Smooth muscle cell (in vitro differentiated cells): Measurements from ENCODE around the gene RALB. TPM values are rescaled to one million over a fixed set of nuclear protein-coding genes. Genes with fewer than 3 reads are reported as not detected.

ENCODE experiments used
- DNase-seq: peaks from one replicate; lab custom pipeline; 2025; ENCODE audit not compliant: unreplicated experiment; lab: John Stamatoyannopoulos, UW
- H2AFZ ChIP-seq: fragments of 200-600 bp; sonication (generic); 2 replicates; pipeline ENCODE4 v1.6.0; 2016; ENCODE audit warnings: antibody characterized with exemption, low read depth, mild to moderate bottlenecking
- H3F3A ChIP-seq: fragments of 200-600 bp; sonication (generic); 2 replicates; pipeline ENCODE4 v1.6.0; 2017; ENCODE audit warnings: antibody characterized with exemption, low read depth
- H3K27ac ChIP-seq: fragments of 200-600 bp; sonication (generic); 2 replicates; pipeline ENCODE4 v1.5.1; 2016; ENCODE audit warnings: low read depth, mild to moderate bottlenecking
- H3K27me3 ChIP-seq: fragments of 200-600 bp; sonication (generic); 2 replicates; pipeline ENCODE4 v1.6.1; 2016; ENCODE audit warnings: low read depth, mild to moderate bottlenecking
- H3K36me3 ChIP-seq: fragments of 200-600 bp; sonication (generic); 2 replicates; pipeline ENCODE4 v1.5.1; 2016; ENCODE audit warnings: low read depth
- H3K4me1 ChIP-seq: fragments of 200-600 bp; sonication (generic); 2 replicates; pipeline ENCODE4 v1.5.1; 2016; ENCODE audit warnings: low read depth
- H3K4me2 ChIP-seq: fragments of 200-600 bp; sonication (generic); 2 replicates; pipeline ENCODE4 v1.6.0; 2016; ENCODE audit warnings: mild to moderate bottlenecking
- H3K4me3 ChIP-seq: fragments of 200-600 bp; sonication (generic); 2 replicates; pipeline ENCODE4 v1.5.1; 2016; ENCODE audit warnings: mild to moderate bottlenecking
- H3K79me2 ChIP-seq: fragments of 200-600 bp; sonication (generic); 2 replicates; pipeline ENCODE4 v1.6.0; 2016; ENCODE audit warnings: low read depth, mild to moderate bottlenecking
- H3K9ac ChIP-seq: fragments of 200-600 bp; sonication (generic); 2 replicates; pipeline ENCODE4 v1.6.0; 2016; ENCODE audit warnings: low read depth
- H3K9me3 ChIP-seq: fragments of 200-600 bp; sonication (generic); replicated peaks from 2 replicates; pipeline ENCODE4 v1.5.1; 2016; ENCODE audit warnings: low read depth
- H4K20me1 ChIP-seq: fragments of 200-600 bp; sonication (generic); 2 replicates; pipeline ENCODE4 v1.6.0; 2016; ENCODE audit warnings: low read depth
- WGBS: methylation state at CpG from one replicate; pipeline ENCODE4 v1.1.7; 2016; ENCODE audit warnings: low lambda C conversion rate; 5-methylcytosine and 5-hydroxymethylcytosine counted together
- polyA plus RNA-seq: library from polyadenylated mRNA; unstranded; fragments of >200 nt; fragmentation: Nextera tagmentation; extraction: Ambion mirVana; gene quantifications from 2 replicates; pipeline ENCODE4 v1.2.1, GENCODE V29; 2016
- total RNA-seq: library from RNA; depleted of rRNA; stranded (reverse); fragments of >200 nt; gene quantifications from 2 replicates; pipeline ENCODE4 v1.2.3, GENCODE V29; 2014
- TF ChIP-seq, protein P1 (sequence below): fragments of 200-600 bp; sonication (generic); IDR thresholded peaks from 2 replicates; pipeline ENCODE4 v1.5.1; 2017; ENCODE audit warnings: borderline replicate concordance, mild to moderate bottlenecking, antibody characterized with exemption; ENCODE audit not compliant: insufficient read depth, poor library complexity, severe bottlenecking

RALB gene
- total and polyA plus RNA-seq, 2 experiments from 2014 or later = 69.9 to 73.4 TPM

DNA sequence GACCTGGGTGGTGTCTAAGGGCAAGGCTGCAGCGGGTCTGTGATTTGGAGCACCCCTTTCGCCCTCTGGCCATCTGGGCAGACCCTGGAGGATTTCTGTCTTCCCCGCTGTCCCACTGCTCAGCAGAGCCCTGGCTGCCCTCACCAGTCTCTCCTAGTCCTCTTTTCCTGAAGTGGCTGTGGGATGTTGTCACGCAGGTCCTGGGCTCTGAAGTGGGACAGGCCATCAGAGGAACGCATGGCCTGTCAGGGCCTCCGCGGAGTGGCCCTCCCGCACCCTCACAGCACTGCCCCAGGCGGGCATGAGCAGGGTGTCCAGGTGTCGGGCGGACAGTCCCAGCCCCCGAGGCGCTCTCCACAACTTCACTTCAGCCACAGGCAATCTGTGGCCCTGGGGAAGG lies 28.4 kb upstream of the RALB start:
- 94% methylated on average over 13 of the region's 13 CpGs for WGBS
- Histone ChIP-seq H2AFZ (no peak overlapping the region), H3K4me3 (no peak overlapping the region), H3K27ac (no peak overlapping the region), H3K4me2 (peak overlapping the region; percentile 91), H3K79me2 (peaks cover 6% of the 10 kb centered on the region), H3K4me1 (peaks cover 4% of the 10 kb centered on the region), H3K36me3 (no peaks in the 10 kb centered on the region), H3K27me3 (no peaks in the 10 kb centered on the region), H4K20me1 (peaks cover 3% of the 10 kb centered on the region), H3K9me3 (no peaks in the 10 kb centered on the region), H3K9ac (no peak overlapping the region), H3F3A (no peaks in the 10 kb centered on the region)
- DNase-seq = no peak
- TF ChIP-seq, protein P1, sequence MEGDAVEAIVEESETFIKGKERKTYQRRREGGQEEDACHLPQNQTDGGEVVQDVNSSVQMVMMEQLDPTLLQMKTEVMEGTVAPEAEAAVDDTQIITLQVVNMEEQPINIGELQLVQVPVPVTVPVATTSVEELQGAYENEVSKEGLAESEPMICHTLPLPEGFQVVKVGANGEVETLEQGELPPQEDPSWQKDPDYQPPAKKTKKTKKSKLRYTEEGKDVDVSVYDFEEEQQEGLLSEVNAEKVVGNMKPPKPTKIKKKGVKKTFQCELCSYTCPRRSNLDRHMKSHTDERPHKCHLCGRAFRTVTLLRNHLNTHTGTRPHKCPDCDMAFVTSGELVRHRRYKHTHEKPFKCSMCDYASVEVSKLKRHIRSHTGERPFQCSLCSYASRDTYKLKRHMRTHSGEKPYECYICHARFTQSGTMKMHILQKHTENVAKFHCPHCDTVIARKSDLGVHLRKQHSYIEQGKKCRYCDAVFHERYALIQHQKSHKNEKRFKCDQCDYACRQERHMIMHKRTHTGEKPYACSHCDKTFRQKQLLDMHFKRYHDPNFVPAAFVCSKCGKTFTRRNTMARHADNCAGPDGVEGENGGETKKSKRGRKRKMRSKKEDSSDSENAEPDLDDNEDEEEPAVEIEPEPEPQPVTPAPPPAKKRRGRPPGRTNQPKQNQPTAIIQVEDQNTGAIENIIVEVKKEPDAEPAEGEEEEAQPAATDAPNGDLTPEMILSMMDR = no peak

DNA sequence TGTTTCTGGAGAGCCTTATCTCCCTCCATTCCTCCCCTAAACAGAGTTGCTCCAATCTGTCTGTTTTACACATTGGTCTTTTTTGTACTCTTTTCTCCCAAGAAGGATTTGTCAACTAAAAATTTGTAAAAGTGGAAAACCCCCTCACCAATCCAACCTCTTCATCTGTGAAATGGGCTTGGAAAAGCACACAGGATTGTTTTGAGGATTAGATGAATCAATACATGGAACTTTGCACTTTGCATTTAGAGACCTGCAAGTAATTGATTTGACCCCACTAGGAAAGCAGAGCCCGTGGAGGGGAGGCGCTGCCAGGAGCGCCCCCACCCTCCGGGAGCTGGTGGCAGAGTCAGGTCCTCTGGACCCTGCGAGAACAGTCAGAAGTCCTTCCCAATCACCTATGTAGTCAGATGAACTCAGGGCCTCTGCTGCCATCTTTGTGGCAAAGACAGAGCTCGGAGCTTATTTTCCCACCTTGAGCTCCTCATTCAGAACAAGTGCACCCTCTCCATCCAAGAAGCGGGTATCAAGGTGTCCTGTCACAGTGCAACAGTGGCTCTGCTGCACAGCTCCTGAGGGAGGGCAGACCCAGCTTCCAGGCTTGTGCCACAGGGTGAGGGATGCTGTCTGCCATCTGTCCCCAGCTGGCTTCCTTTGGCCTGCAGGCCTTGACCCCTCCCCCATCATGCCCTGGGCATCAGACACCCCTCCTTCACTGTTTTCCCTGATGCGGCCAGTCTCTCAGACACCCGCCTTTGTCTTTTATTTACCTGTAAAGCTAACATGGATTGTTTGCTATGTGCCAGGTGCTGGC lies 27.7 kb upstream of the RALB start:
- H3K36me3 ChIP-seq = no peaks in the 10 kb centered on the region
- no peaks in the 10 kb centered on the region for H3F3A ChIP-seq
- no peak overlapping the region for H3K9ac ChIP-seq
- peaks cover 4% of the 10 kb centered on the region for H3K4me1 ChIP-seq
- no peak for DNase-seq
- no peak overlapping the region for H3K4me2 ChIP-seq
- H3K27me3 ChIP-seq = no peaks in the 10 kb centered on the region
- no peaks in the 10 kb centered on the region for H3K9me3 ChIP-seq
- WGBS = 96% methylated on average over 9 of the region's 9 CpGs
- peaks cover 1% of the 10 kb centered on the region for H4K20me1 ChIP-seq
- H3K79me2 ChIP-seq = peaks cover 6% of the 10 kb centered on the region
- H3K4me3 ChIP-seq = no peak overlapping the region
- TF ChIP-seq, protein P1 = no peak
- no peak overlapping the region for H3K27ac ChIP-seq
- H2AFZ ChIP-seq = no peak overlapping the region

DNA sequence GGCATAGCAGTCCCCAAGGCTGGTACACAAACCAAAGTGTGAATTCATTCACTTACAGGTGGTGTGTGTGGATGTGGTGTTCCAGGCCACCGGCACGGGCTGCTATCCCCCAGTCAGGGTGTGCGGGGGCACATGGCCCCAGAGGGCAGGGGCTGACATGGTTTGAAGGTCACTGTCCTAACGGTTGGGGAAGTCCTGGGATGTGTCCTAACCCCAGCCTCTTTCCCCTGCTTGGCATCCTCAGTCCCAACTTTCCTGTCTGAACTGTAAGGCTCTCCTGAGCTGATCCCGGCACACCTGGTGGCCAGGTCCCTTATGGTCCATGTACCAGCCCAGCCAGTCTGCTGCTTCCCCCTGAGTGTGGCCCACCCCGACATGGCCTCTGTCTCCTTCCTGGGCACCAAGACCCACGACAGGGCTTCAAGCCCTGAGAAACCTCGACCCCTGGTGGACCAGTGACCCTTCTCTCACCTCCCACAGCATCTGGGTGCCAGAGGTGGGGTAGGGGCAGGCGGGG lies 27.0 kb upstream of the RALB start:
- TF ChIP-seq, protein P1 = no peak
- H2AFZ ChIP-seq = no peak overlapping the region
- H3K4me2 ChIP-seq = no peak overlapping the region
- H3F3A ChIP-seq = no peaks in the 10 kb centered on the region
- H3K4me3 ChIP-seq = no peak overlapping the region
- H4K20me1 ChIP-seq = no peaks in the 10 kb centered on the region
- no peak overlapping the region for H3K27ac ChIP-seq
- no peaks in the 10 kb centered on the region for H3K36me3 ChIP-seq
- 92% methylated on average over 9 of the region's 9 CpGs for WGBS
- no peaks in the 10 kb centered on the region for H3K9me3 ChIP-seq
- H3K9ac ChIP-seq = no peak overlapping the region
- H3K79me2 ChIP-seq = peaks cover 6% of the 10 kb centered on the region
- peaks cover 4% of the 10 kb centered on the region for H3K4me1 ChIP-seq
- no peaks in the 10 kb centered on the region for H3K27me3 ChIP-seq
- no peak for DNase-seq
